ENCODE results near the gene TGM1. TPM values are rescaled to one million over a fixed set of nuclear protein-coding genes. Genes with fewer than 3 reads are reported as not detected.

The TGM1 gene
- total and polyA plus RNA-seq, 10 of the 15 experiments (the other 5 are each of a cell fraction or from before 2014, with no cell fraction given) = 0.05 to 5.9 (median 1.8) TPM

DNA sequence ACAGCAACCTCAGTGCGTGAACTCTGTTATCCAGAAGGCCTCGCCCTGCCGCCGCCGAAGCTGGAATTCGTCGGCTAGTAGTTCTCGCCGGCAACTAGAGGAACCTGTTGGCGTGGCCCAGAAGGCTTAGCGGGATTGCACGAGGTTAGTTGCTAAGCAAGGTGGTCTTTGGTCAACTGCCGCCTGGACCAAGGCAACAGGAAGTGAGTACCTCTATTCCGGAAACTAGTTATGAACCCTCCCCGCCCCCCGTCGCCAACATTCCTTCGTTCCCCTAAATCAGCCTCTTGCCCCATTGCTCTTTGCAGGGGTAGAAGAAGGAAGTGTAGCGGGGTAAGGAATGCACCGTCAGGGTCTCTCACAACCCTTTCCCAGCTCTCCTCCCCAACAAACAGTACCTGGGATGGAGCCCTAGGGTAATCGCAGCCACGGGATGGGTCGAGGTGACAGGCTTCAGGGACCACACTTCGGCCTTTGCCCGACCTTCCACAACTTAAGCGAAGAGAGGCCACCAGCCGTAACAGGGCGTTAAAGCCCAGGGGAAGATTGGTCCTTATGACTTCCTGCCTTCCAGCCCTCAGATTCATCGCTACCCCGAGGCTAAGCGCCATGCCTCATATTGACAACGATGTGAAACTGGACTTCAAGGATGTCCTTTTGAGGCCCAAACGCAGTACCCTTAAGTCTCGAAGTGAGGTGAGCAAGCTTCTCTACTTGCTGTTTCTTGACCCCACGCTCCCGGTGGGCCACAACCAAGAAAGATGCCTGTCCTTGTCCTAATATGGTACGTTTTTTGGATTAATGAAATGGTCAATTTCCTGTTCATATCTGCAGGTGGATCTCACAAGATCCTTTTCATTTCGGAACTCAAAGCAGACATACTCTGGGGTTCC, 30.1 kb downstream of the TGM1 start, which contains the start of gene GMPR2:
Gene GMPR2 (plus strand): TSS at position 285 of the 893 bp plus-strand sequence. CDS start 325 bp downstream, at position 610.
- ChIA-PET POLR2A (interaction anchor here (0.6 to 2.1 kb wide), 3 partner anchors 9 to 36 kb away, joined by 3 to 15 read pairs (median 4); partner anchors contain the start of gene TINF2), SMC1A (ENCODE audit: uncharacterized antibody, unreplicated experiment) (interaction anchor here (0.9 to 2.8 kb wide), 4 partner anchors 9 to 14 kb away, joined by 4 to 12 read pairs (median 5); partner anchors contain the start of gene TINF2), CTCF (interaction anchor here (1.1 to 3.0 kb wide), 6 partner anchors 10 to 101 kb away, joined by 3 to 12 read pairs (median 4); partner anchors contain the start of genes CIDEB, MDP1 and TINF2), RAD21 (ENCODE audit: unreplicated experiment) (interaction anchor here (2.3 kb wide), 1 partner anchor 9 kb away, joined by 13 read pairs; the partner anchor contains the start of gene TINF2)
- WGBS (ENCODE audit: insufficient coverage, insufficient replicate concordance, low lambda C conversion rate, missing lambda C conversion rate) = under 1% methylated on average over 38 of the region's 38 CpGs
- Histone ChIP-seq H3K4me1 (ENCODE audit: control insufficient read depth, insufficient read depth, low read length) (peaks cover 14% of the 10 kb centered on the region), H3K9me3 (replicated peaks; ENCODE audit: control insufficient read depth, insufficient read depth, low read length) (no peaks in the 10 kb centered on the region), H3K79me2 (ENCODE audit: control insufficient read depth, insufficient read depth, low read length) (peaks cover 35% of the 10 kb centered on the region), H2AFZ (ENCODE audit: control insufficient read depth, low read depth, low read length) (peak within 1 kb of the TSS; percentile 91), H4K20me1 (ENCODE audit: control insufficient read depth, insufficient read depth) (no peaks in the 10 kb centered on the region), H3K9ac (ENCODE audit: control insufficient read depth, insufficient read depth, low read length) (peak within 1 kb of the TSS; percentile 92), H3K27me3 (replicated peaks in 1 of 2; ENCODE audit: control insufficient read depth in 2 of 2, insufficient read depth in 2 of 2, low read length in 1 of 2) (no peaks in the 10 kb centered on the region), H3K4me2 (ENCODE audit: control insufficient read depth, insufficient read depth) (peak within 1 kb of the TSS; percentile 97), H3K36me3 (ENCODE audit: control insufficient read depth in 2 of 2, insufficient read depth in 2 of 2, low read length in 1 of 2) (peaks cover 2 to 25% of the 10 kb centered on the region in 2 experiments), H3K27ac (ENCODE audit: control insufficient read depth, insufficient read depth) (peak within 1 kb of the TSS; percentile 84), H3K4me3 (peak within 1 kb of the TSS; percentile 87)
- ATAC-seq = peak; percentile 79
- intact Hi-C loops (cut with micrococcal nuclease; ENCODE audit: unreplicated experiment) = loop anchor here (1.0 kb wide), 2 partner anchors 9 to 20 kb away; partner anchors contain the start of genes CHMP4A and TINF2
- in situ Hi-C loops (cut with MboI) = no loop called here
- no peak for DNase-seq (ENCODE audit: low read depth, low spot score)
- BruUV-seq (replicated peaks) = TSS peak; percentile 79
- peak; percentile 83 for FAIRE-seq
- TF ChIP-seq BCL3 (IDR thresholded peaks at IDR 0.05; ENCODE audit: borderline replicate concordance, insufficient read depth, low read depth, low read length, poor library complexity, severe bottlenecking) (no peak), IKZF1 (conservative IDR thresholded peaks at IDR 0.05) (peak; percentile 82; the same call in 1 of the 2 replicates), SREBF2 (IDR thresholded peaks at IDR 0.05; ENCODE audit: low read length) (no peak), SMARCA5 (IDR thresholded peaks at IDR 0.05) (no peak), KLF5 (IDR thresholded peaks at IDR 0.05; ENCODE audit: partially characterized antibody) (peak; percentile 77), NBN (IDR thresholded peaks at IDR 0.05) (no peak; the same call in 1 of the 2 replicates), GABPA (IDR thresholded peaks at IDR 0.05; ENCODE audit: low read depth) (peak; percentile 88), RBBP5 (conservative IDR thresholded peaks at IDR 0.05) (no peak)
- TF ChIP-seq, protein P1, sequence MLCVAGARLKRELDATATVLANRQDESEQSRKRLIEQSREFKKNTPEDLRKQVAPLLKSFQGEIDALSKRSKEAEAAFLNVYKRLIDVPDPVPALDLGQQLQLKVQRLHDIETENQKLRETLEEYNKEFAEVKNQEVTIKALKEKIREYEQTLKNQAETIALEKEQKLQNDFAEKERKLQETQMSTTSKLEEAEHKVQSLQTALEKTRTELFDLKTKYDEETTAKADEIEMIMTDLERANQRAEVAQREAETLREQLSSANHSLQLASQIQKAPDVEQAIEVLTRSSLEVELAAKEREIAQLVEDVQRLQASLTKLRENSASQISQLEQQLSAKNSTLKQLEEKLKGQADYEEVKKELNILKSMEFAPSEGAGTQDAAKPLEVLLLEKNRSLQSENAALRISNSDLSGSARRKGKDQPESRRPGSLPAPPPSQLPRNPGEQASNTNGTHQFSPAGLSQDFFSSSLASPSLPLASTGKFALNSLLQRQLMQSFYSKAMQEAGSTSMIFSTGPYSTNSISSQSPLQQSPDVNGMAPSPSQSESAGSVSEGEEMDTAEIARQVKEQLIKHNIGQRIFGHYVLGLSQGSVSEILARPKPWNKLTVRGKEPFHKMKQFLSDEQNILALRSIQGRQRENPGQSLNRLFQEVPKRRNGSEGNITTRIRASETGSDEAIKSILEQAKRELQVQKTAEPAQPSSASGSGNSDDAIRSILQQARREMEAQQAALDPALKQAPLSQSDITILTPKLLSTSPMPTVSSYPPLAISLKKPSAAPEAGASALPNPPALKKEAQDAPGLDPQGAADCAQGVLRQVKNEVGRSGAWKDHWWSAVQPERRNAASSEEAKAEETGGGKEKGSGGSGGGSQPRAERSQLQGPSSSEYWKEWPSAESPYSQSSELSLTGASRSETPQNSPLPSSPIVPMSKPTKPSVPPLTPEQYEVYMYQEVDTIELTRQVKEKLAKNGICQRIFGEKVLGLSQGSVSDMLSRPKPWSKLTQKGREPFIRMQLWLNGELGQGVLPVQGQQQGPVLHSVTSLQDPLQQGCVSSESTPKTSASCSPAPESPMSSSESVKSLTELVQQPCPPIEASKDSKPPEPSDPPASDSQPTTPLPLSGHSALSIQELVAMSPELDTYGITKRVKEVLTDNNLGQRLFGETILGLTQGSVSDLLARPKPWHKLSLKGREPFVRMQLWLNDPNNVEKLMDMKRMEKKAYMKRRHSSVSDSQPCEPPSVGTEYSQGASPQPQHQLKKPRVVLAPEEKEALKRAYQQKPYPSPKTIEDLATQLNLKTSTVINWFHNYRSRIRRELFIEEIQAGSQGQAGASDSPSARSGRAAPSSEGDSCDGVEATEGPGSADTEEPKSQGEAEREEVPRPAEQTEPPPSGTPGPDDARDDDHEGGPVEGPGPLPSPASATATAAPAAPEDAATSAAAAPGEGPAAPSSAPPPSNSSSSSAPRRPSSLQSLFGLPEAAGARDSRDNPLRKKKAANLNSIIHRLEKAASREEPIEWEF (IDR thresholded peaks at IDR 0.05; ENCODE audit: insufficient replicate concordance, low read depth, low read length) = no peak
- TF ChIP-seq, protein P2, sequence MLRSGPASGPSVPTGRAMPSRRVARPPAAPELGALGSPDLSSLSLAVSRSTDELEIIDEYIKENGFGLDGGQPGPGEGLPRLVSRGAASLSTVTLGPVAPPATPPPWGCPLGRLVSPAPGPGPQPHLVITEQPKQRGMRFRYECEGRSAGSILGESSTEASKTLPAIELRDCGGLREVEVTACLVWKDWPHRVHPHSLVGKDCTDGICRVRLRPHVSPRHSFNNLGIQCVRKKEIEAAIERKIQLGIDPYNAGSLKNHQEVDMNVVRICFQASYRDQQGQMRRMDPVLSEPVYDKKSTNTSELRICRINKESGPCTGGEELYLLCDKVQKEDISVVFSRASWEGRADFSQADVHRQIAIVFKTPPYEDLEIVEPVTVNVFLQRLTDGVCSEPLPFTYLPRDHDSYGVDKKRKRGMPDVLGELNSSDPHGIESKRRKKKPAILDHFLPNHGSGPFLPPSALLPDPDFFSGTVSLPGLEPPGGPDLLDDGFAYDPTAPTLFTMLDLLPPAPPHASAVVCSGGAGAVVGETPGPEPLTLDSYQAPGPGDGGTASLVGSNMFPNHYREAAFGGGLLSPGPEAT (IDR thresholded peaks at IDR 0.05; ENCODE audit: low read depth) = peak; percentile 58
- TF ChIP-seq, protein P3, sequence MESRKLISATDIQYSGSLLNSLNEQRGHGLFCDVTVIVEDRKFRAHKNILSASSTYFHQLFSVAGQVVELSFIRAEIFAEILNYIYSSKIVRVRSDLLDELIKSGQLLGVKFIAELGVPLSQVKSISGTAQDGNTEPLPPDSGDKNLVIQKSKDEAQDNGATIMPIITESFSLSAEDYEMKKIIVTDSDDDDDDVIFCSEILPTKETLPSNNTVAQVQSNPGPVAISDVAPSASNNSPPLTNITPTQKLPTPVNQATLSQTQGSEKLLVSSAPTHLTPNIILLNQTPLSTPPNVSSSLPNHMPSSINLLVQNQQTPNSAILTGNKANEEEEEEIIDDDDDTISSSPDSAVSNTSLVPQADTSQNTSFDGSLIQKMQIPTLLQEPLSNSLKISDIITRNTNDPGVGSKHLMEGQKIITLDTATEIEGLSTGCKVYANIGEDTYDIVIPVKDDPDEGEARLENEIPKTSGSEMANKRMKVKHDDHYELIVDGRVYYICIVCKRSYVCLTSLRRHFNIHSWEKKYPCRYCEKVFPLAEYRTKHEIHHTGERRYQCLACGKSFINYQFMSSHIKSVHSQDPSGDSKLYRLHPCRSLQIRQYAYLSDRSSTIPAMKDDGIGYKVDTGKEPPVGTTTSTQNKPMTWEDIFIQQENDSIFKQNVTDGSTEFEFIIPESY (IDR thresholded peaks at IDR 0.05) = no peak
